ENCODE data around the gene TSPAN12.

The TSPAN12 gene

DNA sequence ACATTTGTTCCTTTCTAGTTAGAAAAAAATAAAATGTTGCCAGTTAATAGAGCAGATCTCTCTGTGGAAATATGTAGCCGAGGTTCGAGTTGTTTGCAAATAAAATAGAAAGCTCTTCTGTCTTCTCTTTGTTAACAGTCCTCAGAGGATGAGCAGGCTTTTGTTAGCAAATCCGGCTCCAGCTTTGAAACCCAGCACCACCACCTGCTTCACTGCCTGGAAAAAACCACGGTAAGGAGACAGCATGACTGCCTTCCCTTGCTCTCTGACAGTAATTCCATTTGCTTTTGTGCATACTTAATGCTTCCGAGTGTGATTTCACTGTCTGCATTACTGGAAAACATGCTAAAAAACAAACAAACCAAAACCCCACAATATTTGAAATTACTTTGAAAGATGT lies 115.6 kb downstream of the TSPAN12 start:
- TF ChIP-seq, protein P1, sequence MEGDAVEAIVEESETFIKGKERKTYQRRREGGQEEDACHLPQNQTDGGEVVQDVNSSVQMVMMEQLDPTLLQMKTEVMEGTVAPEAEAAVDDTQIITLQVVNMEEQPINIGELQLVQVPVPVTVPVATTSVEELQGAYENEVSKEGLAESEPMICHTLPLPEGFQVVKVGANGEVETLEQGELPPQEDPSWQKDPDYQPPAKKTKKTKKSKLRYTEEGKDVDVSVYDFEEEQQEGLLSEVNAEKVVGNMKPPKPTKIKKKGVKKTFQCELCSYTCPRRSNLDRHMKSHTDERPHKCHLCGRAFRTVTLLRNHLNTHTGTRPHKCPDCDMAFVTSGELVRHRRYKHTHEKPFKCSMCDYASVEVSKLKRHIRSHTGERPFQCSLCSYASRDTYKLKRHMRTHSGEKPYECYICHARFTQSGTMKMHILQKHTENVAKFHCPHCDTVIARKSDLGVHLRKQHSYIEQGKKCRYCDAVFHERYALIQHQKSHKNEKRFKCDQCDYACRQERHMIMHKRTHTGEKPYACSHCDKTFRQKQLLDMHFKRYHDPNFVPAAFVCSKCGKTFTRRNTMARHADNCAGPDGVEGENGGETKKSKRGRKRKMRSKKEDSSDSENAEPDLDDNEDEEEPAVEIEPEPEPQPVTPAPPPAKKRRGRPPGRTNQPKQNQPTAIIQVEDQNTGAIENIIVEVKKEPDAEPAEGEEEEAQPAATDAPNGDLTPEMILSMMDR (IDR thresholded peaks at IDR 0.05; ENCODE audit: low read depth, low read length): no peak
- DNase-seq (ENCODE audit: extremely low read depth, low read depth): no peak

DNA sequence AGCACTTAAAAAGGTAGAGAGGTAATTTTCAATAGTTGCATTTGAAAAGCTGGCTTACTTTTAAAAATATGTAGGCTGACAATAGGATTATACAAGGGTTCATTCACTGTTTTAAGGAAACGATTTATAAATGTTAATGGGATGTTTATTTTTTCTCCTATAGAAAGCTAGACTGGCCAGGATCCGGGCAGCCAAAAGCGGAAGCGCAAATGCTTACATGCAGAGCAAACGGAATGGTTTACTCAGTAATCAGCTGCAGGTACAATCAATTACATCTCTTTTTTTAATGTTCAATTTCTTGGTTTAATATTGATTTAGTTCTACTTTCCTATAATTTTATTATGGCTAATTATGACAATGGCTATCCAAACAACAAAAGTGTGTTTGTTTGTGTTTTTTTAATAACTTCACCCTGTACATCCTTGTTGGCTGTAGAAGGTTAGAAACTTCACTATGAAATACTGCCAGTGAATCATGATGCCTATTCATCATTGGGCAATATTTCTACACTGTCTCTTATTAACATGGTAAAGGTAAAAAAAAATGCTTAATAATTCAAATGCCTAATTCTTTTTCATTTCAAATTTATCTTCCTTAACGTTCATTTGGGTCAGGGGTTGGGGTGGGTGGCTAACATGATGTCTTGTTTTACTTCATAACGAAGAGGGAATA lies 116.4 kb downstream of the TSPAN12 start:
- no peak for DNase-seq (ENCODE audit: extremely low read depth, low read depth)
- TF ChIP-seq, protein P1 (IDR thresholded peaks at IDR 0.05; ENCODE audit: low read depth, low read length): no peak

DNA sequence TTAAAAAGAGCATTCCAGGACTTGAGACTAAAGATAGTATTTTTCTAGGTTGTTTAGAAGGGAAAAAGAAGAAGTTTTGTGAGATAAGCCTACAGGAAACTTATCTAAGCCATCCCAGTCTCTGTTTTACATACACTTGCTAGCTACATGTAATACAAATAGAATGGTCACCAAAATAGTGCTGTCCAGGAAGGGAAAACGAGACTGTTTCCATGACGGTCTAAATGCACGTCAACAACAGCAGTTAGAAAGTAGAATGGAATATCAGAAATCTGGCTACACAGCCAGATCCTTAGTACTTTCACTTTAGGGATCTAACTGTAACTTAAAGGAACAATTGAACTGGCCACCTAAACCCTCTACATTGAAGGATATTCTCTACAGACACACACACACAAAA lies 117.6 kb downstream of the TSPAN12 start:
- no peak for DNase-seq (ENCODE audit: extremely low read depth, low read depth)
- TF ChIP-seq, protein P1 (IDR thresholded peaks at IDR 0.05; ENCODE audit: low read depth, low read length): no peak

DNA sequence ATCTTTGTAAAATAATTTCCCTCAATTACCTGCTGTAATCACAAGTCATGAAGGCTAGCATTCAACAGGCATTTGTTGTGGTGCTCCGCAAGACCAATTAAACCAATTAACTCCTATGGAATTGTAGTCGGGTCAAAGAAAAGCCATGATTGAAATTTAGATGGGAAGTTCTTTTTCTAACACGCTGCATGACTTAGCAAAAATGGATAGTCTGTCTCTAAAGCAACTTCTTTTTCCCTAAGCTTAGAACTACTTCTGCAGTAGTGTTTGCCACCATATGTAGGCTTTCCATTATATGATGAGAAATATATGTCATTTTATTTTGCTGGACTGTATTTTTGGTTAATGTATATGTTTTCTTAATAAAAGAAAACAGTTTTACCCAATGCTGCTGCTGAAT lies 119.1 kb downstream of the TSPAN12 start:
- TF ChIP-seq, protein P1 (IDR thresholded peaks at IDR 0.05; ENCODE audit: low read depth, low read length): no peak
- DNase-seq (ENCODE audit: extremely low read depth, low read depth): no peak

Measured in AG09319 (cell line).